SK-N-MC (cell line): Measurements from ENCODE around the gene ZNF780B.
"Not testable (repeated sequence)": the region's sequence is repeated elsewhere in the genome, so short reads cannot be mapped to it uniquely, and the experiment has no call there.

Source experiments
- DNase-seq: peaks from one replicate; pipeline ENCODE4 v3.0.0-alpha.2; 2011; ENCODE audit warnings: low read depth, low spot score
- H3K27ac ChIP-seq: fragments of 200-600 bp; sonication (generic); 2 replicates; pipeline ENCODE4 v1.5.1; 2016; ENCODE audit warnings: mixed run types
- H3K36me3 ChIP-seq: fragments of 200-600 bp; sonication (generic); 2 replicates; pipeline ENCODE4 v1.6.1; 2017; ENCODE audit warnings: antibody characterized with exemption, low read length, mixed read lengths; ENCODE audit not compliant: insufficient read depth
- H3K4me3 ChIP-seq: fragments of 200-600 bp; sonication (generic); 2 replicates; pipeline ENCODE4 v1.5.1; 2016
- H3K9ac ChIP-seq: fragments of 200-600 bp; sonication (generic); 2 replicates; pipeline ENCODE4 v1.8.0; 2017; ENCODE audit warnings: mixed run types, mixed read lengths; ENCODE audit not compliant: insufficient read length
- H3K9me3 ChIP-seq: fragments of 200-600 bp; sonication (generic); 2 replicates; pipeline ENCODE4 v1.6.1; 2017; ENCODE audit warnings: low read depth, mild to moderate bottlenecking, antibody characterized with exemption, low read length, moderate library complexity, mixed read lengths
- EZH2 ChIP-seq: fragments of 200-600 bp; sonication (generic); IDR thresholded peaks from one replicate; pipeline ENCODE4 v1.6.1; 2017; ENCODE audit warnings: antibody characterized with exemption
- FOXP2 ChIP-seq: optimal IDR thresholded peaks from 2 replicates; pipeline ENCODE3; 2011; ENCODE audit warnings: mild to moderate bottlenecking, moderate library complexity; ENCODE audit not compliant: insufficient read depth; ENCODE audit errors: extremely low read length, control extremely low read depth
- POLR2AphosphoS5 ChIP-seq: IDR thresholded peaks from 2 replicates; pipeline ENCODE4 v1.6.1; 2012; ENCODE audit warnings: mild to moderate bottlenecking, low read depth, low read length, borderline replicate concordance

Gene ZNF780B

DNA sequence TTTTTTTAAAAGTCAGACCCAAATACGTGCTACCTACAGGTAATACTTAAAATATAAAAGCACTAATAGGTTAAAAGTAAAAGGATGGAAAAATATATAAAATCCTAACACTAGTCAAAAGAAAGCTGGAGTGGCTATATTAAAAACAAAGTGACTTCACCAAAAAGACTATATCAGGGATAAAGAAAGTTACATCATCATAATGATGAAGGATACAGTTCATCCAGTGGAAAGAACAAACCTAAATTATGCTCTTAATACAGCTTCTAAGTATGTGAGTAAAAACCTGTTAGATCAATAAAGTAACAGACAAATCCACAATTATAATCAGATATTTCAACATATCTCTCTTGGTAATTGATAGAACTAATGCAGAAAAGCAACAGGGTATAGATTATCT is 1.1 kb upstream of the ZNF780B start:
- peaks cover 15% of the 10 kb centered on the region; the same call in 1 of the 2 replicates for H3K9me3 ChIP-seq
- H3K27ac ChIP-seq = no peak overlapping the region
- H3K4me3 ChIP-seq = peak overlapping the region; percentile 90
- no peak for DNase-seq
- no peak overlapping the region for H3K9ac ChIP-seq
- TF ChIP-seq FOXP2 (no peak), EZH2 (no peak), POLR2AphosphoS5 (no peak)
- H3K36me3 ChIP-seq = peaks cover 5% of the 10 kb centered on the region

- no peak for DNase-seq
- peak overlapping the region; percentile 90 for H3K4me3 ChIP-seq
- H3K9me3 ChIP-seq = peaks cover 15% of the 10 kb centered on the region; the same call in 1 of the 2 replicates
- no peak for TF ChIP-seq FOXP2
- no peak for TF ChIP-seq EZH2
- no peak for TF ChIP-seq POLR2AphosphoS5
- H3K36me3 ChIP-seq = peaks cover 5% of the 10 kb centered on the region
- peak overlapping the region; percentile 89 for H3K9ac ChIP-seq
- H3K27ac ChIP-seq = no peak overlapping the region
Observed at GRCh38 chr19:40056505-40056904, 474 bp upstream of the ZNF780B start.

DNA sequence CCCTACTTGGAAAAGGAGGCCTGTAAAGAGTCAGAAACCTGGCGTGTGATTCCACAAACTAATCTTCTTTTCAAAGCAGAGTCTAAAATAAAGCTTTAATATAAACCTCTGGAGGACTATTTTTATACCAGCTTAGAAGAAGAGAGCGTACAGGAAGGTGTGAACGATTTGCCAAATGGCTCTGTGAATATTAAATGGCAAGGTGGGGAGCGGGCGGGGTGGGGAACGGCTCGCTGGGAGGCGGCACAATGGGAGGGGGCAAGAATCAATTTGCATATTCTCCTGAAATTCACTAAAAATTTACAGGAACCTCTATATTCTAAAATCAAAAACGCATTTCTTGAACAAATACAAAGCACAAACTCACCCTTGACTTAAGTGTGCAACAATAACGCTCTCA is 982 bp downstream of the ZNF780B start:
- no peak for DNase-seq
- H3K9ac ChIP-seq = peak overlapping the region; percentile 89
- H3K27ac ChIP-seq = no peak overlapping the region
- H3K36me3 ChIP-seq = peaks cover 12% of the 10 kb centered on the region
- peak overlapping the region; percentile 90 for H3K4me3 ChIP-seq
- peaks cover 18% of the 10 kb centered on the region; the same call in 1 of the 2 replicates for H3K9me3 ChIP-seq
- TF ChIP-seq POLR2AphosphoS5 = no peak
- no peak for TF ChIP-seq EZH2

GRCh38 chr19:40054632-40055031 is 1.4 kb downstream of the ZNF780B start:
- Histone ChIP-seq H3K9ac (no peak overlapping the region), H3K4me3 (peak overlapping the region; percentile 90), H3K9me3 (peaks cover 18% of the 10 kb centered on the region; the same call in 1 of the 2 replicates), H3K36me3 (peaks cover 14% of the 10 kb centered on the region), H3K27ac (no peak overlapping the region)
- no peak for TF ChIP-seq FOXP2
- no peak for TF ChIP-seq EZH2
- no peak for TF ChIP-seq POLR2AphosphoS5
- DNase-seq = no peak

DNA sequence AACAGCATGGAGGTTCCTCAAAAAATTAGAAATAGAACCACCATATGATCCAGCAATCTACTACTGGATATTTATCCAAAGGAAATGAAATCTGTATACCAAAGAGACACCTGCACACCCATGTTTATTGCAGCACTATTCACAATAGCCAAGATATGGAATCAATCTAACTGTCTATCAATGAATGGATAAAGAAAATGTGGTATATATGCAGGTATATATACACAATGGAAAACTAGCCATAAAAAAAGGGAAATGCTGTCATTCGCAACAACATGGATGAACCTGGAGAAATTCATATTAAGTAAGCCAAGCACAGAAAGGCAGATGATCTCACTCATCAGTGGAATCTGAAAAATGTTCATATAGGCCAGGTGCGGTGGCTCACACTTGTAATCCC is 2.5 kb downstream of the ZNF780B start:
- DNase-seq = no peak
- H3K4me3 ChIP-seq = no peak overlapping the region
- peaks cover 25% of the 10 kb centered on the region for H3K36me3 ChIP-seq
- TF ChIP-seq POLR2AphosphoS5 (no peak), EZH2 (no peak), FOXP2 (no peak)
- H3K27ac ChIP-seq = no peak overlapping the region
- no peak overlapping the region for H3K9ac ChIP-seq
- peaks cover 18% of the 10 kb centered on the region; the same call in 1 of the 2 replicates for H3K9me3 ChIP-seq

DNA sequence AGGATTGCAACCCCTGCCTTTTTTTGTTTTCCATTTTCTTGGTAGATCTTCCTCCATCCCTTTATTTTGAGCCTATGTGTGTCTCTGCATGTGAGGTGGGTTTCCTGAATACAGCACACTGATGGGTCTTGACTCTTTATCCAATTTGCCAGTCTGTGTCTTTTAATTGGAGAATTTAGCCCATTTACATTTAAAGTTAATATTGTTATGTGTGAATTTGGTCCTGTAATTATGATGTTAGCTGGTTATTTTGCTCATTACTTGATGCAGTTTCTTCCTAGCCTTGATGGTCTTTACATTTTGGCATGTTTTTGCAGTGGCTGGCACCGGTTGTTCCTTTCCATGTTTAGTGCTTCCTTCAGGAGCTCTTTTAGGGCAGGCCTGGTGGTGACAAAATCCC is 14.3 kb downstream of the ZNF780B start:
- not testable (repeated sequence) for H3K27ac ChIP-seq, DNase-seq, H3K4me3 ChIP-seq, H3K9ac ChIP-seq
- H3K9me3 ChIP-seq = peaks cover 19% of the 10 kb centered on the region; the same call in 1 of the 2 replicates
- peaks cover 35% of the 10 kb centered on the region for H3K36me3 ChIP-seq

- not testable (repeated sequence) for H3K36me3 ChIP-seq, DNase-seq, H3K4me3 ChIP-seq, H3K27ac ChIP-seq, H3K9ac ChIP-seq
- H3K9me3 ChIP-seq = peaks cover 25% of the 10 kb centered on the region; the same call in 1 of the 2 replicates
Observed at GRCh38 chr19:40038047-40038446, 18.0 kb downstream of the ZNF780B start.

GRCh38 chr19:40035996-40036395 is 20.0 kb downstream of the ZNF780B start:
- TF ChIP-seq FOXP2 (no peak), EZH2 (no peak), POLR2AphosphoS5 (no peak)
- no peak for DNase-seq
- Histone ChIP-seq H3K4me3 (no peak overlapping the region), H3K9ac (no peak overlapping the region), H3K9me3 (peaks cover 29% of the 10 kb centered on the region; the same call in 1 of the 2 replicates), H3K36me3 (peaks cover 7% of the 10 kb centered on the region; the same call in 1 of the 2 replicates), H3K27ac (no peak overlapping the region)

DNA sequence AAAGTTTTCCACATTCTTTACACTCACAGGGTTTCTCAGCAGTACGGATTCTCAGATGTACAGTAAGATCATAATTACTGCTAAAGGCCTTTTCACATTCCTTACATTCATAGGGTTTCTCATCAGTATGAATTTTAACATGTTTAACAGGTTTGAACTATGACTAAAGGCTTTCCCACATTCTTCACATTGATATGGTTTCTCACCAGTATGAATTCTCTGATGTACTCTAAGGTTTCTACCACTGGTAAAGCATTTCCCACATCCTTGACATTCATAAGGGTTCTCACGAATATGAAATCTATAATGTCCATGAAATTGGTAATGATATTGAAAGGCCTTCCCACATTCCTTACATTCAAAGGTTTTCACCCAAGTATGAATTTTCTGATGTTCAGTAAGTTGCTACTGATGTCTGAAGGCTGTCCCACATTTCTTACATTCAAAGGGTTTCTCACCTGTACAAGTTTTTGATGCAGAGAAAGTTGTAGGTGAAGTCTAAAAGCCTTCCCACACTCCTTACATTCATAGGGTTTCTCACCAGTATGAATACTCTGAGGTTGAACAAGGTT is 22.0 kb downstream of the ZNF780B start:
- TF ChIP-seq POLR2AphosphoS5 (no peak), EZH2 (no peak), FOXP2 (no peak)
- DNase-seq = no peak
- Histone ChIP-seq H3K9me3 (peaks cover 40% of the 10 kb centered on the region), H3K4me3 (no peak overlapping the region), H3K36me3 (peaks cover 7% of the 10 kb centered on the region; the same call in 1 of the 2 replicates), H3K9ac (no peak overlapping the region), H3K27ac (no peak overlapping the region)
